Activated B cell treated with CpG ODN at 0.5 μM for 24 hours (primary cell): ENCODE measurements around the gene FGFBP2. TPM values are rescaled to one million over a fixed set of nuclear protein-coding genes. Genes with fewer than 3 reads are reported as not detected.

ENCODE experiments used
- ATAC-seq: fragments of 200-7000 bp; cut with Tn5 transposase; one replicate; pipeline ENCODE4 v1.10.0; 2021; ENCODE audit warnings: low read depth, mild to moderate bottlenecking, moderate library complexity
- CTCF ChIA-PET: fragments of 350-600 bp; sonication (Branson Sonifier 250); formaldehyde crosslinking; loops from one replicate; lab custom pipeline; 2021; ENCODE audit warnings: antibody characterized with exemption; lab: Charles Lee
- POLR2A ChIA-PET: fragments of 350-600 bp; sonication (Branson Sonifier 250); formaldehyde crosslinking; loops from one replicate; lab custom pipeline; 2021; ENCODE audit warnings: antibody characterized with exemption; lab: Charles Lee
- DNase-seq: peaks from one replicate; pipeline ENCODE4 v3.0.0; 2022
- H3K27ac Mint-ChIP-seq: one replicate; pipeline ENCODE4 v1.8.0; 2020; ENCODE audit warnings: mixed read lengths
- H3K27me3 Mint-ChIP-seq: one replicate; pipeline ENCODE4 v1.8.0; 2021; ENCODE audit warnings: mixed read lengths
- H3K36me3 Mint-ChIP-seq: one replicate; pipeline ENCODE4 v1.8.0; 2021; ENCODE audit warnings: low read depth, mixed read lengths
- H3K4me1 Mint-ChIP-seq: one replicate; pipeline ENCODE4 v1.8.0; 2021; ENCODE audit warnings: mixed read lengths
- H3K4me3 Mint-ChIP-seq: one replicate; pipeline ENCODE4 v1.8.0; 2020; ENCODE audit warnings: mild to moderate bottlenecking, mixed read lengths
- H3K9me3 Mint-ChIP-seq: one replicate; pipeline ENCODE4 v1.8.0; 2020; ENCODE audit warnings: mixed read lengths
- CTCF ChIP-seq: fragments of 200-600 bp; IDR thresholded peaks from one replicate; pipeline ENCODE4 v1.8.0; 2022; ENCODE audit warnings: antibody characterized with exemption, mild to moderate bottlenecking
- intact Hi-C: fragments of 100-400 bp; cut with micrococcal nuclease; formaldehyde crosslinking; loops from one replicate; pipeline ENCODE4 v1.15.1; 2024
- total RNA-seq: library from RNA; stranded (reverse); gene quantifications from 2 replicates; pipeline ENCODE4 v1.2.3, GENCODE V29; 2022

FGFBP2 gene
- total RNA-seq, 1 donor from 2014 or later: 0.20 TPM

- ChIA-PET CTCF (interaction anchor here (2.6 to 5.3 kb wide), 2 partner anchors 71 to 147 kb away, joined by 14 to 114 read pairs; no protein-coding TSS in a partner anchor), POLR2A (no interaction called here)
- Mint-ChIP-seq H3K27me3 (no peaks in the 10 kb centered on the region), H3K27ac (no peak overlapping the region), H3K9me3 (peaks cover 9% of the 10 kb centered on the region), H3K4me3 (no peak overlapping the region), H3K4me1 (peaks cover 5% of the 10 kb centered on the region), H3K36me3 (peaks cover 2% of the 10 kb centered on the region)
- TF ChIP-seq CTCF: no peak
- ATAC-seq: no peak
- DNase-seq: no peak
- intact Hi-C loops: no loop called here
These were observed 9.3 kb downstream of the FGFBP2 start for GRCh38 chr4:15953625-15954024.

- TF ChIP-seq CTCF: no peak
- DNase-seq (no peak), ATAC-seq (no peak)
- Mint-ChIP-seq H3K9me3 (peaks cover 9% of the 10 kb centered on the region), H3K4me3 (no peak overlapping the region), H3K27ac (no peak overlapping the region), H3K4me1 (peaks cover 5% of the 10 kb centered on the region), H3K36me3 (peaks cover 2% of the 10 kb centered on the region), H3K27me3 (no peaks in the 10 kb centered on the region)
- ChIA-PET CTCF (interaction anchor here (2.6 to 5.3 kb wide), 2 partner anchors 69 to 145 kb away, joined by 14 to 114 read pairs; no protein-coding TSS in a partner anchor), POLR2A (no interaction called here)
- intact Hi-C loops: no loop called here
These were observed 11.2 kb downstream of the FGFBP2 start for GRCh38 chr4:15951781-15952180.

GRCh38 chr4:15948826-15949225, 14.1 kb downstream of the FGFBP2 start:
- CTCF ChIA-PET: interaction anchor here (1.2 kb wide), 1 partner anchor 143 kb away, joined by 4 read pairs; no protein-coding TSS in a partner anchor
- DNase-seq (no peak), ATAC-seq (no peak)
- H3K27me3 Mint-ChIP-seq: no peaks in the 10 kb centered on the region
- H3K4me3 Mint-ChIP-seq: no peak overlapping the region
- no peak overlapping the region for H3K27ac Mint-ChIP-seq
- H3K4me1 Mint-ChIP-seq: no peaks in the 10 kb centered on the region
- no peaks in the 10 kb centered on the region for H3K36me3 Mint-ChIP-seq
- no peak for TF ChIP-seq CTCF
- POLR2A ChIA-PET: no interaction called here
- intact Hi-C loops: no loop called here
- H3K9me3 Mint-ChIP-seq: no peaks in the 10 kb centered on the region

- TF ChIP-seq CTCF: no peak
- no peak overlapping the region for H3K27ac Mint-ChIP-seq
- no peaks in the 10 kb centered on the region for H3K9me3 Mint-ChIP-seq
- H3K27me3 Mint-ChIP-seq: no peaks in the 10 kb centered on the region
- no peaks in the 10 kb centered on the region for H3K4me1 Mint-ChIP-seq
- POLR2A ChIA-PET: no interaction called here
- ATAC-seq (no peak), DNase-seq (no peak)
- H3K4me3 Mint-ChIP-seq: no peak overlapping the region
- intact Hi-C loops: no loop called here
- H3K36me3 Mint-ChIP-seq: no peaks in the 10 kb centered on the region
- CTCF ChIA-PET: no interaction called here
These were observed 15.3 kb downstream of the FGFBP2 start for GRCh38 chr4:15947684-15948083.

GRCh38 chr4:15945516-15945915, 17.5 kb downstream of the FGFBP2 start:
- intact Hi-C loops: no loop called here
- Mint-ChIP-seq H3K27ac (no peak overlapping the region), H3K9me3 (no peaks in the 10 kb centered on the region), H3K27me3 (no peaks in the 10 kb centered on the region), H3K4me1 (no peaks in the 10 kb centered on the region), H3K4me3 (no peak overlapping the region), H3K36me3 (no peaks in the 10 kb centered on the region)
- TF ChIP-seq CTCF: no peak
- ATAC-seq: no peak
- CTCF ChIA-PET: no interaction called here
- no peak for DNase-seq
- POLR2A ChIA-PET: no interaction called here
